GM19467 (cell line): Measurements from ENCODE around the gene RGL4.

ENCODE experiments used
- ATAC-seq: cut with Tn5 transposase; IDR thresholded peaks from one replicate; pipeline ENCODE4 v1.9.1; 2021; ENCODE audit warnings: mild to moderate bottlenecking, moderate library complexity; ENCODE audit not compliant: unreplicated experiment

The RGL4 gene

DNA sequence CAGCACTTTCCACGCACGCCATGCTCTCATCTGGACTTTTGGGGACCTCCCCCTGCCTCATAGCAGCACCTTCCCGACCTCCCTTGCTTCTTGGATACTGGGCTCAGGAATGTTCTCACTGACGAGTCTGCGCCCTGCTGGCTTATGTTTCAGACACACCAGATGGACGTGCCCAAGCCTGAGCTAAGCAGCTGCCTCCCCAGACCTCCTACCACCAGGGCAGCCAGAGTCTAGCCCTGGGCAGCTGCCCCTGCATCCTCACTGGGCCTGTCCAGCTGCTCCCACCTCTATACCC lies 13.2 kb upstream of the RGL4 start:
- ATAC-seq, result no peak

DNA sequence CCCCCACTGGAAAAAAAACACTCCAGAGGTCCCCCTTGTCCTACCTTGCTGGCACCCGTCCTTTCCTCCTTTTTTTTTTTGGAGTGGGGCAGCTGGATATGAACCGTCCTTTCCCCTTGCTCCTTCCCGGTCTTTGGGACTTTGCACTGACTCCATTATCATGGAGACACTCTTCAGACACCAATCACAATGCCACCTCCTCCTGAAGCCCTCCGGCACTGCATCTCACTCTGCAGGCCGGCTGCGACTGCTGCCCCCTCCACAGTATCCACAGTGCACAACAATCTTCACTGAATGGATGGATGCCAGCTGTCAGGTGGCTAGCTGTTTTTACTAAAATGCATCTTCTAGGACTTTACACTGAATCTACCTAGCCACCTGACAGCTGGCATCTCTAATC lies 12.7 kb upstream of the RGL4 start:
- ATAC-seq, result no peak

DNA sequence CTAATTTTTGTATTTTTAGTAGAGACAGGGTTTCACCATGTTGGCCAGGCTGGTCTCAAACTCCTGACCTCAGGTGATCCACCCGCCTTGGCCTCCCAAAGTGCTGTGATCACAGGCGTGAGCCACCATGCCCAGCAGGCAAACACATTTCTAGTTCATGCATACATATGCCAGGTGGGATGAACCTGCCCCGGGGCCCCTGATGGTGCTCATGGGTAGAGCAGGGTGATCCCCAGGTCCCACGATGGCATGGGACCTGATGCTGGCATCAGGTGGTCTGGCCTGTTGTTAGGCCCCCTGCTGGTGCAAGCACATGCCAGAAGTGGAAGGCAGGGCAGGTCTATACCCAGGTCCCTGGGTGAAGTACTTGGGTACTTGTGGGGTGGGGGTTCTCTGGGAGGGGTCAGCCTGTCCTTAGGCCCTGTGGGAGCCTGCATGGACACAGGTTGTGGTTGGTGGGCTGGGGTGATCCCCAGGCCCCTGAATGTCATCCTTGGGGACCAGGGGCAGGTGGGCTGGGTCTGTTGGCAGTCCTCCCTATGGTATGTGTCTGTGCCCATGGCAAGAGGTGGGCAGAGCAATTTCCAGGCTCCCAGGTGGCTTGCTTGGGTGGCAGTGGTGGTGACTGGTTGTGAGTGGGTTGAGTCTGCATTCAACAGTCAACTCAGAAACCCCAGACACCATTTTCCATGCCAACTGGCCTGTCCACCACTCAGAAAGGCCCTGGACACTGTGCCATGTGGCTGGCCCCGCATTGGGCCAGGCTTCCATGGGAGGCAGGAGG lies 9.6 kb upstream of the RGL4 start:
- no peak for ATAC-seq

- ATAC-seq, result no peak
Observed at GRCh38 chr22:23682077-23682476, 8.7 kb upstream of the RGL4 start.

GRCh38 chr22:23682827-23683355 lies 7.9 kb upstream of the RGL4 start:
- ATAC-seq, result no peak

DNA sequence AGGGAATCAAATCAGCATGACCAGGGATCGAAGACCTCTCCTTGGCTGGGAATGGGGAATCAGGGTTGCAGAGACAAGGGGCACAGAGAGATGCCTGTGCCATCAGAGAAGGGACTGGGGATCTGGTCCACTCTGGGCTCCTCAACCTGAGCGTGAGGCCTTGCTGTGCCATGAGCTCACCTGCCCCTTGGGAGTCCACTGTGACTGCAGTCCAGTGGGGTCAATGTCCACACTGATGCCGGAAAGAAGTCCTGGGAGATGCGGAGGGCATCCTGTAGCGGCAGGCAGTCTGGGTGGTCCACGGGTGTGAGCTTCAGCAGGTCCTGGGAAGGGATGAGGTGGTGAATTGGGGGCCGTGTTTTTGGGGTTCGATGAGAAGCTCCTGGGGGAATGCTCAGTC lies 7.3 kb upstream of the RGL4 start:
- no peak for ATAC-seq

DNA sequence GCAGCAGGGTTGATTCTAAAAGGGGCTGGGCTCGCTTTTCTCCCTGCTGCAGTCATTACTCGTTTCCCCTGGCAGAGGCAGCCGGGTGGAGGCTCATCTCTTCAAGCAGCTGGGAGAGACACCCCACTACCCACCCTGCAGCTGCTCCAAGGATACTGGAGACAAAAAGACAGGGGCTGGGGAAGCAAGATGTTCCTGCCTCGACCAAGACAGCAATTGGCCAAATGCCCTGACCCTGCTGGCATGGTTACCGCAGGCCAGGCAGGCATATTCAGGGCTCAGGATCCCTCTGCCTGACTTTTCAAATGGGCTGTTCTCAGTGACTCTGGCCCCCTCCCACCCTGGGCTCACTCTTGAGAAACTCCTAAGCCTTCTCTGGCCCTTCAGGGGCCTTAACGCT lies 6.8 kb upstream of the RGL4 start:
- ATAC-seq, result no peak

DNA sequence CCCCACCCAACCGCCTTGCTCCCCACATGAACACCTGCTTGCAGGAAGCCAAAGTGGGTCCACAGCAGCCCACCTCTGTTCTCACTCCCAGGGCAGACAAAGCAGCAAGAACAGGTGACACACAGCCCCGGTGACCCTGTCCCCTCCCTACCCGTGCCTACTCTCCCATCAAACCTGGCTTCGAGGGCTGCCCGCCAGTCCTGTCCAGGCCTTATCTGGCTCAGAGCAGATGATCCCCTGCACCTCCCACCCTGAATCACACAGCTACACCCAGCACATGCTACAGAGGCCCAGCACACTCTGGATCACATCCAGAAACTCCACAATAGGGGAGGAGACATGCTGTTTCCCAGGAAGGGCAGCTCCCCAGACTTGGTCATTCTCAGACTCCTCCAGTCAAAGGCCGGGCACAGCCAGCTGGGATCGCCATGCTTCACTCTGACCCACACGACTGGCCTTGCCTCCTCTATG lies 6.2 kb upstream of the RGL4 start:
- ATAC-seq, result no peak

GRCh38 chr22:23685205-23685784 lies 5.5 kb upstream of the RGL4 start:
- no peak for ATAC-seq

- no peak for ATAC-seq
Observed at GRCh38 chr22:23686416-23687024, 4.3 kb upstream of the RGL4 start.

DNA sequence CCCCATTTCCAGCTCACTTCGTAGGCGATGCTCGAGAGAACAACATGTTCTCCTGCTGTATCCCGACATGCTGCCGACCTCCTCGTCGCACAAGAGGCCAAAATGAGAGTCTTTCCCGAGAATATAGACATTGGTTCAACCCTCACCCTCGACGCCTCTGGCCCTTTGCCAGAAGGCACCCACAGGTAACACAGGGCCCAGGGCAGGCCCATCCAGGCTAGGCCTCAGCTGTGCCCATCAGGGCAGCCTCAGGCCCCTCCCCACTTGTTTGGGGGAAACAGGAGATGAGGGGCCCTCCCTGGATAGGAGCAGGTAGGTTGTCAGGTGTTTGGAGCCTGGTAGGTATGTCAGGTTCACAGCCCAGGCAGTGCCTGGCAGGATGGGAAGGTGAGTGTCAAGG lies 2.7 kb upstream of the RGL4 start:
- ATAC-seq, result no peak

DNA sequence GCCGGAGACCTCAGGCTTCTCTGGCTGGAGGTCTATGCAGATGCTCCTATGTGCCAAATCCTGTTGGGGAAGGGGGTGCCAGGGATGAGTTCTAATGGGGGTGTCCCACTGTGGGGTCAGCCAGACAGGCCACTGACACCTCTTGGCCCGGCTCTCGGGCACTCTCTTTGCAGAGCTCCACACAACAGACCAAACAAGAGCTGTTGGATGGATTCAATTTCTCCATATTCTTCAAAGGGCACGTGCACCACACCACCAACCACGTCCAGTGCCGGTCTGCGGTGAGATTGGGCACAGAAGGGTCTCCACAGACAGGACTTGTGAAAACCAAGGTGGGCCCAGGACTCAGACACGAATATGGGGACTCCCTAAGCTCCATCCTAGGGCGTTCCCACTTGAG lies 2.2 kb upstream of the RGL4 start:
- no peak for ATAC-seq

- no peak for ATAC-seq
Observed at GRCh38 chr22:23689414-23689813, 1.4 kb upstream of the RGL4 start.

- ATAC-seq, result no peak
Observed at GRCh38 chr22:23691748-23692423, 1.1 kb downstream of the RGL4 start.

DNA sequence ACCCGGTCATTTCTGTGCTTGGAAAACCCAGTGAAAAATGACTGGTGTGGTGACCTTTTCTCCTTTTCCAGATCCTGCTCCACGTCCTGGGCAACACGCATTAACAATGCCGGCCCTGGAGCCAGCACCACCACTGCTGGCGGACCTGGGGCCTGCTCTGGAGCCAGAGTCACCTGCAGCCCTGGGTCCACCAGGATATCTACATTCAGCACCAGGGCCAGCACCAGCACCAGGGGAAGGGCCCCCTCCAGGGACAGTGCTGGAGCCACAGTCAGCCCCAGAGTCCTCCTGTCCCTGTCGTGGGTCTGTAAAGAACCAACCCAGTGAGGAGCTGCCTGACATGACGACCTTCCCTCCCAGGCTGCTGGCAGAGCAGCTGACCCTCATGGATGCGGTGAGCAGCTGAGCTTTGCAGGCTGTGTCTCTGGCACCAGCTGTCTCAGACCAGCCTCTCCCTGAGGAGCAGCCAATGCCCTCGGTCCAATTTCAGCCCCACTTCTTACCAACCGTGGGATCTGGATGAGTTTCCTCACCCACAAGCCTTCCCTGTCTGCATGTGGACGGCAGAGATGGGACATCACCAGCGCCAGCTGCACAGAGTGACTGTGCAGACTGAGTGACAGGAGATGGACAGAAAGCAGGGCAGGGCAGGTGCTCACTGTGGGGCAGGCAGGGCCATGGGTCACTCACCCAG lies 1.9 kb downstream of the RGL4 start:
- no peak for ATAC-seq

GRCh38 chr22:23693979-23694680 lies 3.3 kb downstream of the RGL4 start:
- ATAC-seq, result no peak

DNA sequence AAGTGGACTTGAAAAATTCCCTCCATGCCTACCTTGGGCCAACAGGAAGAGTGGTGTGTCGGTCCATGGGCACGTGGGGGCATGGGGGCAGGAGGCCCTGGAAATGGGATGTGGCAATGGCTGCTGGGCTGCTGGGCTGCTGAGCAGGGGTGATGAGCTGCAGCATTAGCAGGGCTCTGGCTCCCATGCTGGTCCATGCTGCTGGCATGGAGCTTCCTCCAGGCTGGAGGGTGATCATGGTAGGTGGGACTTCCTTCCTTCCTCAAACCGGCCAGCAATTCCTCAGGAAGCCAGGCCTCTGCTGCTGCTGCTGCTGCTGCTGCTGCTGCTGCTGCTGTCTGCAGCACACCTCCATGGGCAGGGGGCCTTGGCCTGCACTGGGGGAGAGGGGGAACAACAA lies 4.3 kb downstream of the RGL4 start:
- ATAC-seq, result no peak

DNA sequence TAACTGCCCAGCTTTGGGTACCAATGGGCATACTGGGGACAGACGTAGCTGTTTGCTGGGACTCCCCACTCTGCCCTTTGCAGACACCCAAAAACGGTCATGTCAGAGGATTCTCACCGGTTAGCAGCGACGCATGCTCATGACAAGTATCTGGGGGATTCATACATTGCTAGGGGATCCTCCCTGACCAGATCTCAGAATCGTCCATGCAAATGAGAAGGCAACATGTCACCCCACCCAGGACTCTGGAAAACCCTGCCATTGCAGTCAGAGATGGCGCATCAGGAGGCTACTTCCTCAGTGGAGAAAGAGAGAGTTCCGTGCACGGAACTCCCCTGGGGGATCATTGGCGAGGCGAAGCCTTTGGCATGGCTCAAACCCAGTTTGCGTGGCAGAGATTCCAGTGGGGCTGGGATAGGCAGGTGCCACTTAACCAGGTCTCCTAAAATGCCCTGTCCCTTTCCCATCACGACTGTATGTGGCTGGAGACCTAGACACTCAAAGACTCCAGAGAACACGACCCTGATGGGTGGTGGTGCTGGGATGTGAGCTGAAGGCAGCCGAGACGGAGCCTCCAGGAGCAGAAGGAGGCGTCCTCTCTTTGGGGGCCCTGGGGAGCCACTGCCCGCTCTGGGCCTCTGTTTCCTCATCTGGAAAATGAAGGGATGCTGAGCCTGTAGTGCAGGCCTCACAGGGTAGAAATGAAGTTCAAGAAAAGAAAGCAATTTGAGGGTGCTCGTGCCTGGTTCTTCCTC lies 4.9 kb downstream of the RGL4 start:
- ATAC-seq, result no peak

DNA sequence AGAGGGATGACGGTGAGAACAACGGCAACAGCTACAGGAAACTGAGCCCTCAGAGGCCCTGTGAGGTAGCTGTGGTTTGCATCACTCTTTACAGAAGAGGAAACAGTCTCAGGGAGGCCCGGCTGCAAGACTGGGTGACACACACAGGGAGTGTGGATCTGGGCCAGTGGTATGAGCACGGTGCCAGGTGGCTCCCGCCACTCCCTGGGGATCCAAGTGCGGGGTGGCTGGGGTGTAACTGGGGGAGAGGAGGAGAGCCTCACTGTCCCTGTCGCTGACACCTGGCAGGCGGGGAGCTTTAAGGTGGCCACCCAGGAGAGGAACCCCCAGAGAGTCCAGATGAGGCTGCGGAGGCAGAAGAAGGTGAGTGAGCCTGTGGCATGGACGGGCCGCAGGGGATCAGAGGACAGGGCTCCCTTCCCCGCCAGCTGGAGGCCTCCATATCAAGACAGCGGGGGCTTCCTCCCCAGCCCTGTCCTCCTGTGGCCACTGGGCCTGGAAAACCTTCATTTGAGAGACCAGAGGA lies 5.6 kb downstream of the RGL4 start:
- no peak for ATAC-seq
